Naive B cell (primary cell): ENCODE data around the gene DDR1. TPM values are rescaled to one million over a fixed set of nuclear protein-coding genes. Genes with fewer than 3 reads are reported as not detected.
"Not testable (repeated sequence)": the region's sequence is repeated elsewhere in the genome, so short reads cannot be mapped to it uniquely, and the experiment has no call there.

ENCODE experiments used
- ATAC-seq, 2 donors: fragments of 150-1000 bp; cut with Tn5 transposase; 2 replicates each; pipeline ENCODE4 v1.10.0; 2021; ENCODE audit warnings: low read depth in 2 of 2, mild to moderate bottlenecking in 2 of 2, moderate library complexity in 2 of 2
- DNase-seq: peaks from one replicate; pipeline ENCODE4 v3.0.0; 2022
- H3K27ac Mint-ChIP-seq, 6 donors: one replicate each; pipeline ENCODE4 v1.8.0; 2020 to 2022; ENCODE audit warnings: mild to moderate bottlenecking in 6 of 6, mixed read lengths in 6 of 6, moderate library complexity in 5 of 6, inconsistent platforms in 2 of 6
- H3K27me3 Mint-ChIP-seq, 3 donors: one replicate each; pipeline ENCODE4 v1.8.0; 2021 to 2022; ENCODE audit warnings: mixed read lengths in 3 of 3, mild to moderate bottlenecking in 1 of 3
- H3K36me3 Mint-ChIP-seq, 2 donors: one replicate each; pipeline ENCODE4 v1.8.0; 2020 to 2022; ENCODE audit warnings: mixed read lengths in 2 of 2, inconsistent platforms in 1 of 2, mild to moderate bottlenecking in 1 of 2
- H3K4me1 Mint-ChIP-seq, 3 donors: one replicate each; pipeline ENCODE4 v1.8.0; 2020 to 2022; ENCODE audit warnings: mixed read lengths in 3 of 3, inconsistent platforms in 1 of 3, mild to moderate bottlenecking in 1 of 3, moderate library complexity in 1 of 3
- H3K4me3 Mint-ChIP-seq, 8 donors: one replicate each; pipeline ENCODE4 v1.8.0; 2020 to 2022; ENCODE audit warnings: mild to moderate bottlenecking in 8 of 8, mixed read lengths in 8 of 8, moderate library complexity in 8 of 8, inconsistent platforms in 2 of 8
- H3K9me3 Mint-ChIP-seq, 7 donors: one replicate each; pipeline ENCODE4 v1.8.0; 2020 to 2022; ENCODE audit warnings: mixed read lengths in 7 of 7, mild to moderate bottlenecking in 5 of 7, inconsistent platforms in 2 of 7, moderate library complexity in 1 of 7
- polyA plus RNA-seq, 6 donors: library from polyadenylated mRNA; unstranded; fragments of 300-500 nt; fragmentation: Illumina TruSeq; gene quantifications; one replicate each; pipeline ENCODE4 v1.2.3, GENCODE V29; 2021; ENCODE audit warnings: low read depth in 6 of 6

Gene DDR1
- polyA plus RNA-seq, 6 donors from 2014 or later: 3.6 to 8.0 (median 4.4) TPM

GRCh38 chr6:30912746-30913520 lies 28.6 kb downstream of the DDR1 start:
- DNase-seq (no peak), ATAC-seq (no peak)
- no peaks in the 10 kb centered on the region for H3K9me3 Mint-ChIP-seq
- H3K27ac Mint-ChIP-seq: peak overlapping the region in 3 of 6 donors; percentile 62 to 70 (median 64)
- peaks cover 38 to 52% (median 44%) of the 10 kb centered on the region in 3 donors for H3K4me1 Mint-ChIP-seq
- no peaks in the 10 kb centered on the region for H3K27me3 Mint-ChIP-seq
- H3K4me3 Mint-ChIP-seq: peak overlapping the region; percentile 84 to 98 (median 94)
- H3K36me3 Mint-ChIP-seq: peaks cover 5 to 14% of the 10 kb centered on the region in 2 donors

GRCh38 chr6:30913721-30914075 lies 29.4 kb downstream of the DDR1 start:
- peaks cover 31 to 44% (median 40%) of the 10 kb centered on the region in 3 donors for H3K4me1 Mint-ChIP-seq

GRCh38 chr6:30914076-30914853 lies 29.9 kb downstream of the DDR1 start, which contains the start of gene VARS2:
Gene VARS2, plus strand, starts transcription at chr6:30914238. Its CDS starts 599 bp downstream, at chr6:30914837.
- H3K9me3 Mint-ChIP-seq: no peaks in the 10 kb centered on the region

More at GRCh38 chr6:30913721-30914075, 29.4 kb downstream of the DDR1 start:
- DNase-seq (peak; percentile 11), ATAC-seq (no peak)
- H3K36me3 Mint-ChIP-seq: peaks cover 8 to 14% of the 10 kb centered on the region in 2 donors
- H3K9me3 Mint-ChIP-seq: no peaks in the 10 kb centered on the region
- H3K27ac Mint-ChIP-seq: peak overlapping the region in 5 of 6 donors; percentile 20 to 70 (median 58)
- peak overlapping the region; percentile 84 to 98 (median 94) for H3K4me3 Mint-ChIP-seq
- no peaks in the 10 kb centered on the region for H3K27me3 Mint-ChIP-seq

GRCh38 chr6:30914854-30915590 lies 30.7 kb downstream of the DDR1 start:
- ATAC-seq (no peak), DNase-seq (no peak)
- no peaks in the 10 kb centered on the region for H3K9me3 Mint-ChIP-seq
- peak overlapping the region; percentile 84 to 98 (median 94) for H3K4me3 Mint-ChIP-seq
- H3K4me1 Mint-ChIP-seq: peaks cover 25 to 37% (median 34%) of the 10 kb centered on the region in 3 donors
- no peaks in the 10 kb centered on the region for H3K27me3 Mint-ChIP-seq
- H3K27ac Mint-ChIP-seq: peak overlapping the region in 5 of 6 donors; percentile 64 to 90 (median 81)
- peaks cover 18 to 21% of the 10 kb centered on the region in 2 donors for H3K36me3 Mint-ChIP-seq

More at GRCh38 chr6:30914076-30914853, 29.9 kb downstream of the DDR1 start, which contains the start of gene VARS2:
- H3K4me1 Mint-ChIP-seq: peaks cover 25 to 39% (median 34%) of the 10 kb centered on the region in 3 donors
- H3K4me3 Mint-ChIP-seq: peak within 1 kb of the TSS; percentile 84 to 98 (median 94)
- ATAC-seq: peak; percentile 94 to 95
- H3K27ac Mint-ChIP-seq: peak within 1 kb of the TSS; percentile 70 to 90 (median 80)
- DNase-seq: peak; percentile 89
- H3K27me3 Mint-ChIP-seq: no peaks in the 10 kb centered on the region
- H3K36me3 Mint-ChIP-seq: peaks cover 13 to 14% of the 10 kb centered on the region in 2 donors

GRCh38 chr6:30915591-30915946 lies 31.2 kb downstream of the DDR1 start:
- Mint-ChIP-seq H3K4me1 (peaks cover 25 to 37% (median 34%) of the 10 kb centered on the region in 3 donors), H3K4me3 (peak overlapping the region; percentile 82 to 98 (median 94))

GRCh38 chr6:30917041-30917440 lies 32.7 kb downstream of the DDR1 start:
- DNase-seq (no peak), ATAC-seq (no peak)
- H3K27ac Mint-ChIP-seq: no peak overlapping the region
- H3K4me1 Mint-ChIP-seq: peaks cover 26 to 34% (median 34%) of the 10 kb centered on the region in 3 donors
- no peaks in the 10 kb centered on the region for H3K27me3 Mint-ChIP-seq
- no peaks in the 10 kb centered on the region for H3K9me3 Mint-ChIP-seq
- H3K4me3 Mint-ChIP-seq: peak overlapping the region in 2 of 8 donors; percentile 7 to 98
- H3K36me3 Mint-ChIP-seq: peaks cover 4 to 39% of the 10 kb centered on the region in 2 donors

More at GRCh38 chr6:30915591-30915946, 31.2 kb downstream of the DDR1 start:
- ATAC-seq (no peak), DNase-seq (peak; percentile 20)
- Mint-ChIP-seq H3K27me3 (no peaks in the 10 kb centered on the region), H3K9me3 (no peaks in the 10 kb centered on the region), H3K27ac (peak overlapping the region in 2 of 6 donors; percentile 29 to 46), H3K36me3 (peaks cover 18 to 26% of the 10 kb centered on the region in 2 donors)

- H3K4me3 Mint-ChIP-seq: peak overlapping the region in 1 of 8 donors; percentile 48
- H3K4me1 Mint-ChIP-seq: peaks cover 26 to 34% (median 30%) of the 10 kb centered on the region in 3 donors
- H3K27ac Mint-ChIP-seq: no peak overlapping the region
- DNase-seq: no peak
- no peaks in the 10 kb centered on the region for H3K9me3 Mint-ChIP-seq
- peaks cover 8 to 43% of the 10 kb centered on the region in 2 donors for H3K36me3 Mint-ChIP-seq
- no peak for ATAC-seq
- no peaks in the 10 kb centered on the region for H3K27me3 Mint-ChIP-seq
These were observed 33.2 kb downstream of the DDR1 start for GRCh38 chr6:30917487-30917886.

- Mint-ChIP-seq H3K4me1 (peaks cover 21 to 34% (median 24%) of the 10 kb centered on the region in 3 donors), H3K36me3 (peaks cover 9 to 52% of the 10 kb centered on the region in 2 donors), H3K9me3 (no peaks in the 10 kb centered on the region), H3K27me3 (no peaks in the 10 kb centered on the region), H3K4me3 (peak overlapping the region in 1 of 8 donors; percentile 9), H3K27ac (no peak overlapping the region)
- DNase-seq: no peak
- ATAC-seq: no peak
These were observed 34.4 kb downstream of the DDR1 start for GRCh38 chr6:30918670-30919069.

GRCh38 chr6:30922447-30922852 lies 38.1 kb downstream of the DDR1 start:
- Mint-ChIP-seq H3K27ac (no peak overlapping the region), H3K27me3 (no peaks in the 10 kb centered on the region), H3K4me3 (peak overlapping the region in 1 of 8 donors; percentile 59), H3K4me1 (peaks cover 0 to 5% (median 4%) of the 10 kb centered on the region in 3 donors), H3K9me3 (no peaks in the 10 kb centered on the region), H3K36me3 (peaks cover 9 to 52% of the 10 kb centered on the region in 2 donors)
- ATAC-seq: no peak
- no peak for DNase-seq

- Mint-ChIP-seq H3K9me3 (peaks cover 3 to 12% (median 6%) of the 10 kb centered on the region in 7 donors), H3K27ac (peak overlapping the region in 1 of 6 donors; percentile 80), H3K36me3 (peaks cover 17 to 54% of the 10 kb centered on the region in 2 donors)
- DNase-seq, ATAC-seq, H3K4me1 Mint-ChIP-seq, H3K27me3 Mint-ChIP-seq, H3K4me3 Mint-ChIP-seq: not testable (repeated sequence)
These were observed 39.8 kb downstream of the DDR1 start for GRCh38 chr6:30924040-30924627.

- no peak for DNase-seq
- Mint-ChIP-seq H3K4me1 (peaks cover 0 to 5% (median 0%) of the 10 kb centered on the region in 3 donors), H3K27me3 (no peaks in the 10 kb centered on the region), H3K36me3 (peaks cover 13 to 29% of the 10 kb centered on the region in 2 donors), H3K4me3 (peak overlapping the region in 1 of 8 donors; percentile 35), H3K27ac (no peak overlapping the region), H3K9me3 (peaks cover 3 to 13% (median 9%) of the 10 kb centered on the region in 7 donors)
- ATAC-seq: no peak
These were observed 42.3 kb downstream of the DDR1 start for GRCh38 chr6:30926644-30927043.

- peaks cover 3 to 13% (median 9%) of the 10 kb centered on the region in 7 donors for H3K9me3 Mint-ChIP-seq
- H3K4me1 Mint-ChIP-seq, DNase-seq, H3K27me3 Mint-ChIP-seq, ATAC-seq, H3K4me3 Mint-ChIP-seq: not testable (repeated sequence)
- peak overlapping the region in 1 of 6 donors; percentile 21 for H3K27ac Mint-ChIP-seq
- peaks cover 13 to 27% of the 10 kb centered on the region in 2 donors for H3K36me3 Mint-ChIP-seq
These were observed 42.8 kb downstream of the DDR1 start for GRCh38 chr6:30927080-30927479.
